Measurements from ENCODE around the gene MYO9B. TPM values are rescaled to one million over a fixed set of nuclear protein-coding genes. Genes with fewer than 3 reads are reported as not detected.

MYO9B gene
- total RNA-seq, 1 donor from 2014 or later = 55.9 TPM

GRCh38 chr19:17078920-17079709 lies 3.5 kb downstream of the MYO9B start:
- H3K4me3 ChIP-seq (ENCODE audit: low read depth, low read length) = peak overlapping the region; percentile 40
- no peak for DNase-seq (ENCODE audit: low read depth)
- no peak for TF ChIP-seq CTCF (conservative IDR thresholded peaks at IDR 0.05; ENCODE audit: low read depth, low read length)

- TF ChIP-seq CTCF (conservative IDR thresholded peaks at IDR 0.05; ENCODE audit: low read depth, low read length) = peak; percentile 44
Measured at GRCh38 chr19:17079710-17080439, 4.3 kb downstream of the MYO9B start.

GRCh38 chr19:17080440-17080801 lies 4.8 kb downstream of the MYO9B start:
- TF ChIP-seq CTCF (conservative IDR thresholded peaks at IDR 0.05; ENCODE audit: low read depth, low read length) = no peak
- no peak for DNase-seq (ENCODE audit: low read depth)
- no peak overlapping the region for H3K4me3 ChIP-seq (ENCODE audit: low read depth, low read length)

More at GRCh38 chr19:17079710-17080439, 4.3 kb downstream of the MYO9B start:
- DNase-seq (ENCODE audit: low read depth) = peak; percentile 63
- H3K4me3 ChIP-seq (ENCODE audit: low read depth, low read length) = peak overlapping the region; percentile 40

- H3K4me3 ChIP-seq (ENCODE audit: low read depth, low read length) = no peak overlapping the region
- TF ChIP-seq CTCF (conservative IDR thresholded peaks at IDR 0.05; ENCODE audit: low read depth, low read length) = no peak
- DNase-seq (ENCODE audit: low read depth) = no peak
Measured at GRCh38 chr19:17081672-17082630, 6.4 kb downstream of the MYO9B start.

GRCh38 chr19:17086120-17086519 lies 10.5 kb downstream of the MYO9B start:
- no peak overlapping the region for H3K4me3 ChIP-seq (ENCODE audit: low read depth, low read length)
- DNase-seq (ENCODE audit: low read depth) = no peak
- TF ChIP-seq CTCF (conservative IDR thresholded peaks at IDR 0.05; ENCODE audit: low read depth, low read length) = no peak

GRCh38 chr19:17086834-17087233 lies 11.3 kb downstream of the MYO9B start:
- no peak for DNase-seq (ENCODE audit: low read depth)
- H3K4me3 ChIP-seq (ENCODE audit: low read depth, low read length) = no peak overlapping the region
- no peak for TF ChIP-seq CTCF (conservative IDR thresholded peaks at IDR 0.05; ENCODE audit: low read depth, low read length)
